H1 (cell line): ENCODE measurements around the gene ACAP3. TPM values are rescaled to one million over a fixed set of nuclear protein-coding genes. Genes with fewer than 3 reads are reported as not detected.

Experiments
- CTCF ChIA-PET: fragments of 300-600 bp; sonication (Branson Sonifier 250); formaldehyde crosslinking; loops from one replicate; lab custom pipeline; 2021; ENCODE audit not compliant: partially characterized antibody; lab: Charles Lee
- POLR2A ChIA-PET: fragments of 300-600 bp; sonication (Branson Sonifier 250); formaldehyde crosslinking; loops from one replicate; lab custom pipeline; 2021; ENCODE audit warnings: inconsistent platforms; ENCODE audit not compliant: partially characterized antibody; lab: Charles Lee
- DNase-seq, 2 experiments: peaks; one replicate each; pipeline versions ENCODE4 v3.0.0 to v3.0.0-alpha.2; 2010 to 2022; ENCODE audit warnings: low spot score in 2 of 2, low read depth in 1 of 2, mixed read lengths in 1 of 2
- FAIRE-seq: peaks from 2 replicates; lab custom pipeline; 2011; peaks lifted over from hg19 to GRCh38; lab: Jason Lieb, UNC
- H2AFZ ChIP-seq: 2 replicates; pipeline ENCODE4 v1.8.1; 2012; ENCODE audit warnings: low read length, inconsistent platforms
- H2AK5ac ChIP-seq: 2 replicates; pipeline ENCODE4 v1.6.1; 2013; ENCODE audit warnings: low read depth, low read length
- H2BK120ac ChIP-seq: replicated peaks from 2 replicates; pipeline ENCODE3; 2013; ENCODE audit warnings: low read depth, low read length, inconsistent platforms
- H2BK12ac ChIP-seq: 2 replicates; pipeline ENCODE4 v1.6.1; 2013; ENCODE audit warnings: low read depth, low read length
- H2BK15ac ChIP-seq: 2 replicates; pipeline ENCODE4 v1.6.1; 2013; ENCODE audit warnings: low read length
- H2BK20ac ChIP-seq: 2 replicates; pipeline ENCODE4 v1.6.1; 2013; ENCODE audit warnings: low read length
- H2BK5ac ChIP-seq: 2 replicates; pipeline ENCODE4 v1.6.1; 2013; ENCODE audit warnings: low read depth, low read length
- H3K14ac ChIP-seq: 2 replicates; pipeline ENCODE4 v1.6.1; 2013; ENCODE audit warnings: inconsistent platforms; ENCODE audit not compliant: insufficient read length
- H3K18ac ChIP-seq: 2 replicates; pipeline ENCODE4 v1.6.1; 2013; ENCODE audit warnings: low read length; ENCODE audit errors: extremely low read depth
- H3K23ac ChIP-seq: 2 replicates; pipeline ENCODE4 v1.6.1; 2013; ENCODE audit warnings: inconsistent platforms; ENCODE audit not compliant: insufficient read length
- H3K23me2 ChIP-seq: 2 replicates; pipeline ENCODE4 v1.6.1; 2013; ENCODE audit warnings: low read depth, low read length
- H3K27ac ChIP-seq: 2 replicates; pipeline ENCODE4 v1.6.1; 2011; ENCODE audit warnings: low read depth, low read length, inconsistent platforms
- H3K27me3 ChIP-seq, 4 experiments: replicated peaks in 1 of 4; 1 replicate in 1 of 4; 2 replicates in 3 of 4; pipeline versions ENCODE4 v1.6.1 to v1.8.1; 2011 to 2013; ENCODE audit warnings: low read length in 3 of 4, mild to moderate bottlenecking in 3 of 4, inconsistent platforms in 2 of 4, mixed read lengths in 2 of 4, moderate library complexity in 1 of 4; ENCODE audit not compliant: control insufficient read depth in 3 of 4, insufficient read depth in 3 of 4; ENCODE audit errors: extremely low read depth in 1 of 4
- H3K36me3 ChIP-seq, 4 experiments: 2 replicates each; pipeline versions ENCODE4 v1.6.1 to v1.8.1; 2011 to 2013; ENCODE audit warnings: mild to moderate bottlenecking in 4 of 4, low read length in 3 of 4, moderate library complexity in 2 of 4, control low read depth in 1 of 4, inconsistent platforms in 1 of 4; ENCODE audit not compliant: insufficient read depth in 4 of 4, control insufficient read depth in 2 of 4
- H3K4ac ChIP-seq: replicated peaks from 2 replicates; pipeline ENCODE3; 2013; ENCODE audit warnings: low read length, low read depth, mixed read lengths, inconsistent platforms; ENCODE audit not compliant: insufficient read length
- H3K4me1 ChIP-seq, 4 experiments: replicated peaks in 1 of 4; 1 replicate in 1 of 4; 2 replicates in 3 of 4; pipeline versions ENCODE4 v1.6.1 to v1.8.1; 2011 to 2013; ENCODE audit warnings: low read length in 3 of 4, inconsistent platforms in 2 of 4, mixed read lengths in 1 of 4; ENCODE audit not compliant: insufficient read depth in 4 of 4, control insufficient read depth in 3 of 4
- H3K4me2 ChIP-seq, 2 experiments: 2 replicates each; pipeline versions ENCODE4 v1.6.1 to v1.8.1; 2011 to 2013; ENCODE audit warnings: low read depth in 2 of 2, low read length in 2 of 2, control low read depth in 1 of 2, inconsistent platforms in 1 of 2, mild to moderate bottlenecking in 1 of 2; ENCODE audit not compliant: insufficient read depth in 1 of 2
- H3K4me3 ChIP-seq, 4 experiments: fragments of 200-600, 300-600 bp in 1 of 4; sonication (generic), shearing (Covaris generic), sonication (Bioruptor Twin) in 1 of 4; 2 replicates each; pipeline versions ENCODE4 v1.5.1 to v1.8.1; 2011 to 2016; ENCODE audit warnings: low read length in 4 of 4, low read depth in 3 of 4, control low read depth in 2 of 4, inconsistent platforms in 2 of 4, mild to moderate bottlenecking in 2 of 4, mixed read lengths in 1 of 4, moderate library complexity in 1 of 4; ENCODE audit not compliant: insufficient read depth in 2 of 4; ENCODE audit errors: extremely low read depth in 1 of 4
- H3K56ac ChIP-seq: replicated peaks from 2 replicates; pipeline ENCODE3; 2013; ENCODE audit warnings: low read depth, mild to moderate bottlenecking, mixed read lengths, low read length, inconsistent platforms; ENCODE audit not compliant: insufficient read length
- H3K79me1 ChIP-seq: 2 replicates; pipeline ENCODE4 v1.6.1; 2013; ENCODE audit warnings: low read depth, low read length, control low read depth
- H3K79me2 ChIP-seq, 2 experiments: 2 replicates each; pipeline versions ENCODE4 v1.6.1 to v1.8.1; 2012 to 2013; ENCODE audit warnings: low read length in 2 of 2, mild to moderate bottlenecking in 2 of 2, inconsistent platforms in 1 of 2; ENCODE audit not compliant: insufficient read depth in 2 of 2, control insufficient read depth in 1 of 2
- H3K9ac ChIP-seq, 4 experiments: replicated peaks in 1 of 4; 1 replicate in 1 of 4; 2 replicates in 3 of 4; pipeline versions ENCODE4 v1.6.1 to v1.8.1; 2011 to 2013; ENCODE audit warnings: low read depth in 3 of 4, low read length in 3 of 4, control low read depth in 2 of 4, mild to moderate bottlenecking in 2 of 4, moderate library complexity in 2 of 4, inconsistent platforms in 1 of 4; ENCODE audit errors: extremely low read depth in 1 of 4
- H3K9me3 ChIP-seq, 2 experiments: 2 replicates each; pipeline versions ENCODE4 v1.6.1 to v1.8.1; 2012 to 2013; ENCODE audit warnings: mild to moderate bottlenecking in 2 of 2, moderate library complexity in 2 of 2, control low read depth in 1 of 2, inconsistent platforms in 1 of 2, low read depth in 1 of 2, low read length in 1 of 2, mixed read lengths in 1 of 2; ENCODE audit not compliant: insufficient read depth in 2 of 2
- H4K20me1 ChIP-seq, 2 experiments: replicated peaks in 1 of 2; 2 replicates each; pipeline versions ENCODE3 to v1.8.1; 2011 to 2013; ENCODE audit warnings: inconsistent platforms in 2 of 2, low read length in 2 of 2, mild to moderate bottlenecking in 1 of 2; ENCODE audit not compliant: insufficient read depth in 2 of 2, control insufficient read depth in 1 of 2
- H4K5ac ChIP-seq: 2 replicates; pipeline ENCODE4 v1.6.1; 2013; ENCODE audit warnings: low read length, low read depth, mixed read lengths, inconsistent platforms; ENCODE audit not compliant: insufficient read length
- H4K8ac ChIP-seq: 2 replicates; pipeline ENCODE4 v1.8.0; 2013; ENCODE audit warnings: mild to moderate bottlenecking, moderate library complexity, low read length, inconsistent platforms; ENCODE audit not compliant: insufficient read depth; ENCODE audit errors: extremely low read depth
- H4K91ac ChIP-seq: replicated peaks from 2 replicates; pipeline ENCODE3; 2013; ENCODE audit warnings: low read length, mixed read lengths, inconsistent platforms; ENCODE audit not compliant: insufficient read length
- GTF2F1 ChIP-seq: IDR thresholded peaks from 2 replicates; pipeline ENCODE4 v1.6.1; 2012; ENCODE audit warnings: low read depth, low read length, improper control_type of control experiment, borderline replicate concordance
- SIRT6 ChIP-seq: IDR thresholded peaks from one replicate; pipeline ENCODE4 v1.7.1; 2012; ENCODE audit warnings: low read length, inconsistent platforms
- TCF12 ChIP-seq: IDR thresholded peaks from 2 replicates; pipeline ENCODE4 v1.6.1; 2011; ENCODE audit warnings: low read depth, mild to moderate bottlenecking, low read length
- WGBS, 2 experiments: shearing (Covaris generic) in 1 of 2; methylation state at CpG; one replicate each; pipeline versions ENCODE4 v1.1.6 to v1.1.7; 2013 to 2015; ENCODE audit warnings: low lambda C conversion rate in 2 of 2, mixed read lengths in 2 of 2, inconsistent platforms in 1 of 2, low coverage in 1 of 2, missing lambda C conversion rate in 1 of 2; ENCODE audit not compliant: insufficient replicate concordance in 2 of 2, insufficient coverage in 1 of 2, insufficient read length in 1 of 2; ENCODE audit errors: extremely low coverage in 1 of 2, missing lambda C conversion rate in 1 of 2; 5-methylcytosine and 5-hydroxymethylcytosine counted together
- polyA plus RNA-seq, 7 experiments: library from polyadenylated mRNA; depleted of rRNA in 3 of 7; stranded (reverse) in 5 of 7; unstranded in 2 of 7; fragments of >200 nt in 5 of 7; fragments of 200-250 nt in 2 of 7; gene quantifications; 1 replicate in 5 of 7; 2 replicates in 1 of 7; 4 replicates in 1 of 7; pipeline versions ENCODE4 v1.2.1 to v1.2.3, GENCODE V29; 2011 to 2013; ENCODE audit warnings: missing spikeins in 2 of 7, mixed read lengths in 2 of 7
- total RNA-seq: library from RNA; stranded (reverse); fragmentation: NEBNext Ultra II Directional; extraction: Animal tissue kit (Norgen Biotek cat#: 25700); gene quantifications from 2 replicates; pipeline ENCODE4 v1.2.1, GENCODE V29; 2021

ACAP3 gene
- total and polyA plus RNA-seq, 2 of the 8 experiments (the other 6 are each of a cell fraction or from before 2014, with no cell fraction given), result 14.8 to 28.3 TPM

DNA sequence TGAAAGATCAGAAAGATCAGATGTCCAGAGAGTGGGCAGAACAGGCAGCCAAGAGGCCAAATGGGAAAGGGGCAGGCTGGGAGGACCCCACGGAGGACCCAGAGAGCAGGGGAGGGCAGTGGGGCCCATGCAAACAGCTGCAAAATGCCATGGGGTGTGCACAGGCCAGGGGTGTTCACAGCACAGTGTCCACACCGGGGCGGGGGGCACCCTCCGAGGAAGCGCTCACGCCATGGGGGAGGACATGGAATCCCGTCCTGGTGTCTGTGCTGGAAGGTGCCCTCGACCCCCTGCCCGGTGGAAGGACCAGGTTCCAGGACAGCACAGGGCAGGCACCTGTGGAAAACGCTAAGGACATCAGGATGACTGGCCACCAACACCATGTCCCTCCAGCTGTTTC, 15.2 kb upstream of the ACAP3 start:
- H3K4me3 ChIP-seq, result no peak overlapping the region
- no peak overlapping the region for H3K23ac ChIP-seq
- peak overlapping the region in 1 of 2 experiments; percentile 41; a peak in 1 of 4 replicates for H3K4me2 ChIP-seq
- peaks cover 37% of the 10 kb centered on the region for H3K79me1 ChIP-seq
- H3K56ac ChIP-seq, result no peak overlapping the region
- CTCF ChIA-PET, result interaction anchor here (0.8 kb wide), 1 partner anchor 47 kb away, joined by 3 read pairs; no protein-coding TSS in a partner anchor
- POLR2A ChIA-PET, result interaction anchor here (0.6 to 1.7 kb wide), 5 partner anchors 9 to 285 kb away, joined by 3 to 7 read pairs (median 3); partner anchors contain the start of gene CCNL2
- peaks cover 12 to 54% of the 10 kb centered on the region in 2 experiments; a peak in 3 of 4 replicates for H3K79me2 ChIP-seq
- H3K27me3 ChIP-seq, result no peaks in the 10 kb centered on the region
- H4K5ac ChIP-seq, result no peak overlapping the region
- no peak for TF ChIP-seq TCF12
- no peak for TF ChIP-seq GTF2F1
- TF ChIP-seq SIRT6, result no peak
- H4K20me1 ChIP-seq, result peaks cover 25 to 39% of the 10 kb centered on the region in 2 experiments
- DNase-seq (no peak), FAIRE-seq (no peak)
- H3K36me3 ChIP-seq, result peaks cover 0 to 14% (median 6%) of the 10 kb centered on the region in 4 experiments; a peak in 6 of 8 replicates
- H4K91ac ChIP-seq, result no peak overlapping the region
- peaks cover 7% of the 10 kb centered on the region; the same call in 1 of the 2 replicates for H3K23me2 ChIP-seq
- no peak overlapping the region for H3K18ac ChIP-seq
- no peak overlapping the region for H2BK15ac ChIP-seq
- H2AFZ ChIP-seq, result no peak overlapping the region
- no peaks in the 10 kb centered on the region for H3K9me3 ChIP-seq
- H3K27ac ChIP-seq, result no peak overlapping the region
- no peak overlapping the region for H2BK5ac ChIP-seq
- H3K4ac ChIP-seq, result no peak overlapping the region
- no peak overlapping the region for H3K9ac ChIP-seq
- WGBS, 2 experiments, result 97% methylated on average over 10 of the region's 10 CpGs; no CpG with 5 or more reads in 1 of the 2 experiments
- H2AK5ac ChIP-seq, result no peak overlapping the region
- peaks cover 0 to 13% (median 3%) of the 10 kb centered on the region in 4 experiments; a peak in 5 of 7 replicates for H3K4me1 ChIP-seq
- H2BK120ac ChIP-seq, result no peak overlapping the region
- no peak overlapping the region for H2BK12ac ChIP-seq
- no peak overlapping the region for H4K8ac ChIP-seq
- H2BK20ac ChIP-seq, result no peak overlapping the region
- H3K14ac ChIP-seq, result no peak overlapping the region
